Ishikawa (cell line): ENCODE data around the gene HEMGN.

Source experiments
- CEBPB ChIP-seq: IDR thresholded peaks from 2 replicates; pipeline ENCODE4 v1.6.1; 2012
- CREB1 ChIP-seq: IDR thresholded peaks from 2 replicates; pipeline ENCODE4 v1.6.1; 2012; ENCODE audit warnings: low read depth
- EGR1 ChIP-seq: IDR thresholded peaks from 2 replicates; pipeline ENCODE4 v1.6.1; 2012
- EP300 ChIP-seq: IDR thresholded peaks from 2 replicates; pipeline ENCODE4 v1.6.1; 2012; ENCODE audit warnings: borderline replicate concordance
- FOXM1 ChIP-seq: IDR thresholded peaks from 2 replicates; pipeline ENCODE4 v1.6.1; 2012; ENCODE audit warnings: low read depth, borderline replicate concordance
- NFIC ChIP-seq: IDR thresholded peaks from 2 replicates; pipeline ENCODE4 v1.6.1; 2012
- RAD21 ChIP-seq: IDR thresholded peaks from 2 replicates; pipeline ENCODE4 v1.6.1; 2012; ENCODE audit warnings: low read depth
- TAF1 ChIP-seq: IDR thresholded peaks from 2 replicates; pipeline ENCODE4 v1.6.1; 2012; ENCODE audit warnings: low read depth, mild to moderate bottlenecking
- TCF12 ChIP-seq: IDR thresholded peaks from 2 replicates; pipeline ENCODE4 v1.6.1; 2012; ENCODE audit warnings: low read depth
- TEAD4 ChIP-seq: IDR thresholded peaks from 2 replicates; pipeline ENCODE4 v1.6.1; 2012
- YY1 ChIP-seq: IDR thresholded peaks from 2 replicates; pipeline ENCODE4 v1.6.1; 2012; ENCODE audit warnings: low read depth
- ZBTB7A ChIP-seq: IDR thresholded peaks from 2 replicates; pipeline ENCODE4 v1.6.1; 2012; ENCODE audit warnings: low read depth
- TF ChIP-seq, protein P1 (sequence below): IDR thresholded peaks from 2 replicates; pipeline ENCODE4 v1.6.1; 2012; ENCODE audit warnings: low read depth, mild to moderate bottlenecking
- TF ChIP-seq, protein P2 (sequence below): IDR thresholded peaks from 2 replicates; pipeline ENCODE4 v1.6.1; 2012
- TF ChIP-seq, protein P3 (sequence below): IDR thresholded peaks from 2 replicates; pipeline ENCODE4 v1.6.1; 2012

Gene HEMGN

DNA sequence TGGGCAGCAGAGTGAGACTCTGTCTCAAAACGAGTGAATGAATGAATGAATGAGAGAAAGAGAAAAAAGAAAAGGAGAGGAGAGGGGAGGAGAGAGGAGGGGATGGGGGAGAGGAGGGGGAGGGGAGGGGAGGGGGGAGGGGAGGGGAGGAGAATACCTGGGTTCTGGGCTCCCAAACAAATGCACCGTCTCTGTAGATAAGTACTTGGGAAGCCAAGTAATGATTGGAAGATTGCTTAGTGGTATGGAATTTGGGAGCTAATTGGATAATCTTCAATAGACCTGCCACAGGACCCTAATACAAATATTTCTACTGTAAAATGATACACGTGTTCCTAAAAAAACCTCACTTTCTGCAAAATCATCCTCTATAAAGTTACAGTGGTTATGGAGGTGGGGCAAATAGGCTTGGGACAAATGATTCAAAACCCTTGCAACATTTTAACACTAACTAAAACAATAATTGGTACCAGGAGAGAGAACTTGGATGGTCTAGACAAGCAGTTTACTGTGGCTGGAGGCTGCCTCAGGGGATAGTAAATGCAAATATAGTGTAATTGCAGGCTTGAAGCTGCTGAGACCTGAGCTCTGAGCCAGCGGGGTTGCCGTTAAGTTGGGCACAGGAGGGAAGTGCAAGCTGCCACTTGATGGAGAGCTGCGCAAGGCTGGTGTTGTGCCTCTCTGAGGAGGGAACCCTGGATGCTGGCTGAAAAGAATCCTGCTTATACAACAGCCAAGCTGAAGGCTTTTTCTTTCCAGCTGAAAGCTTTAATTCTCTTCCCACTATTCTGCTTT, 3.5 kb downstream of the HEMGN start:
- TF ChIP-seq YY1 (no peak), RAD21 (no peak), TAF1 (no peak), ZBTB7A (no peak), TCF12 (no peak), EGR1 (no peak), FOXM1 (no peak), EP300 (no peak), CEBPB (no peak), TEAD4 (no peak), NFIC (no peak), CREB1 (no peak)
- TF ChIP-seq, protein P1, sequence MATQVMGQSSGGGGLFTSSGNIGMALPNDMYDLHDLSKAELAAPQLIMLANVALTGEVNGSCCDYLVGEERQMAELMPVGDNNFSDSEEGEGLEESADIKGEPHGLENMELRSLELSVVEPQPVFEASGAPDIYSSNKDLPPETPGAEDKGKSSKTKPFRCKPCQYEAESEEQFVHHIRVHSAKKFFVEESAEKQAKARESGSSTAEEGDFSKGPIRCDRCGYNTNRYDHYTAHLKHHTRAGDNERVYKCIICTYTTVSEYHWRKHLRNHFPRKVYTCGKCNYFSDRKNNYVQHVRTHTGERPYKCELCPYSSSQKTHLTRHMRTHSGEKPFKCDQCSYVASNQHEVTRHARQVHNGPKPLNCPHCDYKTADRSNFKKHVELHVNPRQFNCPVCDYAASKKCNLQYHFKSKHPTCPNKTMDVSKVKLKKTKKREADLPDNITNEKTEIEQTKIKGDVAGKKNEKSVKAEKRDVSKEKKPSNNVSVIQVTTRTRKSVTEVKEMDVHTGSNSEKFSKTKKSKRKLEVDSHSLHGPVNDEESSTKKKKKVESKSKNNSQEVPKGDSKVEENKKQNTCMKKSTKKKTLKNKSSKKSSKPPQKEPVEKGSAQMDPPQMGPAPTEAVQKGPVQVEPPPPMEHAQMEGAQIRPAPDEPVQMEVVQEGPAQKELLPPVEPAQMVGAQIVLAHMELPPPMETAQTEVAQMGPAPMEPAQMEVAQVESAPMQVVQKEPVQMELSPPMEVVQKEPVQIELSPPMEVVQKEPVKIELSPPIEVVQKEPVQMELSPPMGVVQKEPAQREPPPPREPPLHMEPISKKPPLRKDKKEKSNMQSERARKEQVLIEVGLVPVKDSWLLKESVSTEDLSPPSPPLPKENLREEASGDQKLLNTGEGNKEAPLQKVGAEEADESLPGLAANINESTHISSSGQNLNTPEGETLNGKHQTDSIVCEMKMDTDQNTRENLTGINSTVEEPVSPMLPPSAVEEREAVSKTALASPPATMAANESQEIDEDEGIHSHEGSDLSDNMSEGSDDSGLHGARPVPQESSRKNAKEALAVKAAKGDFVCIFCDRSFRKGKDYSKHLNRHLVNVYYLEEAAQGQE = no peak
- TF ChIP-seq, protein P2, sequence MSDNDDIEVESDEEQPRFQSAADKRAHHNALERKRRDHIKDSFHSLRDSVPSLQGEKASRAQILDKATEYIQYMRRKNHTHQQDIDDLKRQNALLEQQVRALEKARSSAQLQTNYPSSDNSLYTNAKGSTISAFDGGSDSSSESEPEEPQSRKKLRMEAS = no peak
- TF ChIP-seq, protein P3, sequence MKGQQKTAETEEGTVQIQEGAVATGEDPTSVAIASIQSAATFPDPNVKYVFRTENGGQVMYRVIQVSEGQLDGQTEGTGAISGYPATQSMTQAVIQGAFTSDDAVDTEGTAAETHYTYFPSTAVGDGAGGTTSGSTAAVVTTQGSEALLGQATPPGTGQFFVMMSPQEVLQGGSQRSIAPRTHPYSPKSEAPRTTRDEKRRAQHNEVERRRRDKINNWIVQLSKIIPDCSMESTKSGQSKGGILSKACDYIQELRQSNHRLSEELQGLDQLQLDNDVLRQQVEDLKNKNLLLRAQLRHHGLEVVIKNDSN = no peak

DNA sequence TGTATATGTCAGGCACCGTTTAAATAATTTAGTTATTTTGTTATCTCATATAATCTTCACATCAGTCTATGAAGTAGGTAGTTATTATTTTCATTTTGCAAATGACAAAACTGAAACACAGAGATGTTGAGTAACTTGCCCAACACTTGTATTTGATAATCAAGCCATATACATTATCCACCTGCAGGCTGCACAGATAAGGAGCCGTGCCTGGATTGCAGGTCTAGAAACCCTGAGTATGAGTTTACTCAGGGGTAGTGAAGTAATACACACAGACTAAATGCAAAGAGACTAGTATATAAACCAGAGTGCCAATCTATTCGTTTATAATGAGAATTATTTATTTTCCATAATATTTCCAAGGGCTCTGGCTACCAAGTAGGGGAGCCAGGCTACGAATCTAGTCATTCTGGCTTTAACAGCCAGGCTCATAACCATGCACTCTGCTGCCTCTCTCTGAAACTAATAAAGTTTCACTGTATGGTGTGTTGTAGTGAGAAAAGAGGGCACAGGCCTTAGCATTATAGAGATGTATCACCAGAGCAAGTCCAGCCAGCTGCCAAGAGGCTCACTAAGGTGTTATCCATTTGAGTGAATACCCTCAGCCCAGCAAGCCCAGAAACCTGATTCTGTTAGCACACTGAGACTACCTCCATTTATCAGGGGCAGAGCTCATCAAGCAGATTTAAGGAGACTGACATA, 4.5 kb downstream of the HEMGN start:
- TF ChIP-seq CEBPB (no peak), YY1 (no peak), TCF12 (no peak), FOXM1 (no peak), NFIC (no peak), TAF1 (no peak), RAD21 (no peak), EGR1 (no peak), ZBTB7A (no peak), CREB1 (no peak), EP300 (no peak)
- TF ChIP-seq, protein P1 = no peak
- TF ChIP-seq, protein P3 = no peak
- TF ChIP-seq, protein P2 = no peak

DNA sequence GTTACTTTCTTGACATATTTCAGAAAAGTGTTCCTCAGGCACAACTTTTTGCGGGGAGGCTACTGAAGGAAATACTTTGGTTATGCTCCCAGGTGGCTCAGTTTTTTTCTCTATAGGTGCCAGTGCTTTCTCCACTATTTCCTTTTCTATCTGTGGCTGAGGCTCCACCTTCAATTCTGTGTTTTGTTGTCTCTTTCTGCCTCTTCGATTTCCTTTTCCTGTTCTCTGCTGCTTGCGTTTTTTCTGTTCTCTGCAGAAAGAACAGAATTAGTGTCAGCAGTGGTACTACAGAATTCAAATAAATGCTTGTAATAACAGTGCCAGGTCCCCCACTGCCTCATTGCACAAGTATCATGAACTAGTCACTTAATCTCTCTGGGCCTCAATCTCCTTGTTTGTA, 7.0 kb downstream of the HEMGN start:
- TF ChIP-seq NFIC (no peak), TAF1 (no peak), CREB1 (no peak), YY1 (no peak), TCF12 (no peak), ZBTB7A (no peak), TEAD4 (no peak), EP300 (no peak), EGR1 (no peak), RAD21 (no peak), FOXM1 (no peak), CEBPB (no peak)
- TF ChIP-seq, protein P1 = no peak
- TF ChIP-seq, protein P3 = no peak
- TF ChIP-seq, protein P2 = no peak
